HG03565 (cell line): ENCODE data around the gene KCNC3.

ENCODE experiments used
- ATAC-seq: cut with Tn5 transposase; IDR thresholded peaks from one replicate; pipeline ENCODE4 v1.9.1; 2021; ENCODE audit warnings: mild to moderate bottlenecking, moderate library complexity; ENCODE audit not compliant: unreplicated experiment

Gene KCNC3

GRCh38 chr19:50312967-50313811 is 16.0 kb downstream of the KCNC3 start:
- no peak for ATAC-seq

DNA sequence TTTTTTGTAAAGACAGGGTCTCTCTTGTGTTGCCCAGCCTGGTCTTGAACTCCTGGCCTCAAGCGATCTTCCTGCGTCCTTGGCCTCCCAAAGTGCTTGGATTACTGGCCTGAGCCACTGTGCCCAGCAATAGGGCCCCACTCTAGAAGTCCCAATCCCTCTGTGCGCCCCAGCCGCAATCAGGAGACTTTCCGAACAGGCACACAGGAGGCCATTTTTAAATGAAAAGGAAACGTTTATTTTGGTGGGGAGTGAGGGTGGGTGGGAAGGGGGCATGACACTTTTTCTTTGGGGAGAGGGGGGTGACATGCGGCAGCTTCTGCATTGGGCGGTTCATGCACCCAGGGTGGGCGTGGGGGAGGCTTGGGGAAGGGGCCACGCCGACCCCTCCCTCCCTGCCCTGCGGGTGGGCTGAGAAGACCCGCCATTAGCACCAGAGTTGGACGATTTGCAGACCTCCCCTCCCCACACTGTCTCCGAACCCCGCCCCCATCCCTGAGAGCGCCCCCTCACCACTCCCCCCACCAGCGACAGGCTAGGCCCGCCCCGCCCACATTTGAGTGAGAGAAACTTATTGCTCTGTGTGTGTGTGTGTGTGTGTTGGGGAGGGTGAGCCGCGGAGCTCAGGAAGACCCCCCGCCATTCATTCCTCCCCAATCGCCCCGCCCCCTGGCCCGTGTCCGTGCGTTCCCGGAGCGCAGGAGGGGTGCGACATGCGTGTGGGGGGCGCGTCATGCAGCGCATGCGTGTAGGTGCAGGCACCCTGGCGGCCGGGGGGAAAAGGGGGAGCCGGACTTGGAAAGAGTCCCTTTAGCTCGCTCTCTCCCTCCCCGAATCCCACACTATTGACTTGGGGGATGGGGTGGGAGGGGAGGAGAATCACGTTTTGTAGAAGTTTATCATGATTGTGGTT is 17.2 kb downstream of the KCNC3 start:
- no peak for ATAC-seq

GRCh38 chr19:50310759-50311465 is 18.3 kb downstream of the KCNC3 start:
- ATAC-seq = no peak

- ATAC-seq = no peak
Measured at GRCh38 chr19:50309396-50310125, 19.6 kb downstream of the KCNC3 start.

GRCh38 chr19:50308991-50309390 is 20.2 kb downstream of the KCNC3 start:
- no peak for ATAC-seq

DNA sequence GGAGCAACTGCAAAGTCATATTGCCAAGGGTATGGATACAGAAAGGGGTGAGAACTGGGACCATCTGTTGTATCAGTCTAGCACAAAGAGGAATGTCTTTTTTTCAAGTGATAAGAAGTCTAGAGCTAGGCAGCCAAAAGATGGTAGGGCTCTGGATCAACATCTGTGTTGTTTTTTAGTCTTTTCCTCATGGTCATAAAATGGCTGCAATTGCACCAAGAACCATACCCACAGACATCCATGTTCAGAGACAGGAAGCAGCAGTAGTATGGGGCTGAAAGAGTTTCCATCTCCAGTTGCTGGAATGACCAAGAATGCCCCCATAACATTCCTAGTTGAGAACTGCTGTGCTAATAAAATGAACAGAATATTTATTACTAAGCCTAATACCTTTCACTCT is 25.6 kb downstream of the KCNC3 start:
- no peak for ATAC-seq

DNA sequence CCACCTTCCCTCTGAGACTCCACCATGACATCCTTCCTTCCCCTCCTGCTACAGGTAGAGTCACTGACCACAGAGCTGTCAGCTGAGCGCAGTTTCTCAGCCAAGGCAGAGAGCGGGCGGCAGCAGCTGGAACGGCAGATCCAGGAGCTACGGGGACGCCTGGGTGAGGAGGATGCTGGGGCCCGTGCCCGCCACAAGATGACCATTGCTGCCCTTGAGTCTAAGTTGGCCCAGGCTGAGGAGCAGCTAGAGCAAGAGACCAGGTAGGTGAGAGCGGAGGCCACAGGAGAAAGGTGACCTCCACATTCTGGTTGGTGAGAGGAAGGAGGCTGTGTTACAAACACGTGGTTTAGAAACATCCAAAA is 27.6 kb downstream of the KCNC3 start:
- ATAC-seq = no peak

GRCh38 chr19:50300814-50301606 is 28.2 kb downstream of the KCNC3 start:
- no peak for ATAC-seq

DNA sequence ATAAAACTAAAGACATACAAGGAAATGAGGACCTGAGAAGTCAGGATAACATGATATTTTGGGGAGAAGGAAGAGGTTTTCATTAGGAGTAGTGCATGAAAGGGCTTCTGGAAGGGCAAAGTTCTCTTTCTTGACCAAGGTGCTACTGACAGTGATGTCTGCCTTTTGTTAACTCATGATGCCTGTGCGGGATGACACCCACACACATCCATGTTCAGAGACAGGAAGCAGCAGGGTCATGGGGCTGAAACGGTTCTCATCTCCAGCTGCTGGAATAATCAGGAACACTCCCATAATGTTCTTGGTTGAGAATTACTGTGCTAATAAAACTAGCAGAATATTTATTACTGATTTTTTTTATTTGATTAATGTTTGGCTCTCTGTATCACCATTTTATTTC is 29.1 kb downstream of the KCNC3 start:
- ATAC-seq = no peak

- ATAC-seq = no peak
Measured at GRCh38 chr19:50293263-50294004, 35.7 kb downstream of the KCNC3 start.

DNA sequence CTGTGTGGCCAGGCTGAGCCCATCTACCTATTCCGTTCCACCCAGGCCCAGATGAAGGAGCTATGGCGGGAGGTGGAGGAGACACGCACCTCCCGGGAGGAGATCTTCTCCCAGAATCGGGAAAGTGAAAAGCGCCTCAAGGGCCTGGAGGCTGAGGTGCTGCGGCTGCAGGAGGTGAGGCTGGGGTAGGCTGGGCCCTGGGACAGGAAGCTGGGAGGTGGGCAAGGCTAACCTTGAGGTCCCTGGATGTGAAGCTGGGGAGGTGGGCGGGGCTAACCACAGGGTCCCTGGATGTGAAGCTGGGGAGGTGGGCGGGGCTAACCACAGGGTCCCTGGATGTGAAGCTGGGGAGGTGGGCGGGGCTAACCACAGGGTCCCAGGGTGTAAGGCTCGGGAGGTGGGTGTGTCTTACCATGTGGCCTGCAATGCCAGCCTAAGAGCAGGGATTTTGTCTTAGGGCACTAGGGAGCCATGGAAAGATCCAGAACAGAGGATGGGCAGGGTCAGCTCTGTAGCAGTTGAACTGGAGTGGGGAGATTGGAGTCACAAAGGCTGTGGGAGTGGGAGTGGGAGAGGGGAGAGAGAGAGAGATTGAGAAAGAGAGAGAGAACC is 36.9 kb downstream of the KCNC3 start:
- no peak for ATAC-seq

DNA sequence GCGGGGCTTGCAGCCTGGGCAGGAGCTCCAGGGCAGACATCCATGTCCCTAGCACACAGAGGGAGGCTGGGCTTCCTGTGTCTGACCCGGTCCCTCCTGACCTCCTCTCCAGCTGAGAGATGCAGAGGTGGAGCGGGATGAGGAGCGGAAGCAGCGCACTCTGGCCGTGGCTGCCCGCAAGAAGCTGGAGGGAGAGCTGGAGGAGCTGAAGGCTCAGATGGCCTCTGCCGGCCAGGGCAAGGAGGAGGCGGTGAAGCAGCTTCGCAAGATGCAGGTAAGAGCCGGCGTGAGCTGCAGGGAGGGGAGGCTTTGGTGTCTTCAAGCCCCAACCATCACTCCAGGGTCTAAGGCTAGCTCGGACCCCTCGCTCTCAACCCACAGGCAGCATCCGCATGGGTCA is 38.4 kb downstream of the KCNC3 start:
- no peak for ATAC-seq

DNA sequence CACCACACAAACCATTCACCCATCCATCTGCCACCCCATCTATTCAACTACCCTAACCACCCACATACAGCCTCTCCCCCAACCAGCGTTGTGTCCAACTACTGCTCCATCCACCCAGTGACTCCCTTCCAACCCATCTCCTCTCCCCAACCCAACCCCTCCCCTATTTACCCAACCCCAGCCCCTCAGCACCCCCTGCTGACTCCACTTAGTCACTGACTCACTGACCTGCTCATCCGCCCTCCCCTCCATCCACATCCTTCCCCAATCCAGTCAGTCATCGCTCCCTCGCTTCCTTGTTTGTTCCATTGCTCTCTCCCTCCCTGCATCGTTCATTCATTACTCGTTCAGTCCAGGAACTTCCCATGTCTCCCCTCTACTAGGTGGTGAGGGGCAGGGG is 39.2 kb downstream of the KCNC3 start:
- ATAC-seq = no peak

- ATAC-seq = no peak
Measured at GRCh38 chr19:50288954-50289353, 40.2 kb downstream of the KCNC3 start.

- ATAC-seq = no peak
Measured at GRCh38 chr19:50287331-50287730, 41.8 kb downstream of the KCNC3 start.

GRCh38 chr19:50286443-50286842 is 42.7 kb downstream of the KCNC3 start:
- no peak for ATAC-seq

DNA sequence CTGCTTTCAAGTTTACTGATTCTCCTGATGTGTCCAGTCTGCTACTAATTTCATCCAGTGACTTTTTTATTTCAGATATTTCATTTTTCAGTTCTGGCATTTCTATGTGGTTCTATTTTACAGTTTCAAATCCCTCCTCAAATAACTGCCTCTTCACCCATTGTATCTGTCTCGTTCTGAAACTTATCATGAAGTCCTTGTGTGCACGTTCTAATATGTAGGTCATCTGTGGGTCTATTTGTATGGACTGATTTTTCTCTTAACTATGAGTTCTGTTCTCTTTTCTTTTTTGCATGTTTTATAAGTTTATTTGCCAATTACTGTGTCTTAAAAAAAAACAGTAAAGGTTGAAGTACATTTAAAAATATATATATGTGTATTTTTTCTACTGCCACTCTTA is 43.3 kb downstream of the KCNC3 start:
- no peak for ATAC-seq

GRCh38 chr19:50281491-50281890 is 47.7 kb downstream of the KCNC3 start:
- no peak for ATAC-seq

DNA sequence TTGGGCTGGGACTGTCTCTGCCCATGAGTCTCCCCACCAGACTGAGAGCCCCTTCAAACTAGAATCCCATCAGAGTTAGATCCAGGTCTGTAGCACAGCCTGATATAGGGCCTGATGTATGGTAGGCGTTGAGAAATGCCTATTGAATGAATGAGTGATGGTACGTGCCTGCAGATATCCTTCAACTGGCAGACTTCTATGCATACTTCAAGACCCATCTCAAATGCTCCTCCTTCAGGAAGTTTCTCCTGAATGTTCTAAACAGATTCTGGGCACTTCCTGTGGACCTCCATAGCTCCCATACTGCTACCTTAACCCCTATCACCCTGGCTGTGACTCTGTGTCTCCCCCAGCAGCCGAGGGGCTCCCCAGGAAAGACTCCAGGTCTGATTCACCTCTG is 48.2 kb downstream of the KCNC3 start:
- ATAC-seq = no peak
